Activated CD8-positive, alpha-beta memory T cell treated with anti-CD3 and anti-CD28 coated beads, Interleukin-2, amount 50 U/mL, for 48 hours (primary cell): ENCODE results near the gene XRCC1.
"Not testable (repeated sequence)": the region's sequence is repeated elsewhere in the genome, so short reads cannot be mapped to it uniquely, and the experiment has no call there.

Experiments used
- DNase-seq: peaks from one replicate; pipeline ENCODE4 v3.0.0-alpha.2; 2020

XRCC1 gene

DNA sequence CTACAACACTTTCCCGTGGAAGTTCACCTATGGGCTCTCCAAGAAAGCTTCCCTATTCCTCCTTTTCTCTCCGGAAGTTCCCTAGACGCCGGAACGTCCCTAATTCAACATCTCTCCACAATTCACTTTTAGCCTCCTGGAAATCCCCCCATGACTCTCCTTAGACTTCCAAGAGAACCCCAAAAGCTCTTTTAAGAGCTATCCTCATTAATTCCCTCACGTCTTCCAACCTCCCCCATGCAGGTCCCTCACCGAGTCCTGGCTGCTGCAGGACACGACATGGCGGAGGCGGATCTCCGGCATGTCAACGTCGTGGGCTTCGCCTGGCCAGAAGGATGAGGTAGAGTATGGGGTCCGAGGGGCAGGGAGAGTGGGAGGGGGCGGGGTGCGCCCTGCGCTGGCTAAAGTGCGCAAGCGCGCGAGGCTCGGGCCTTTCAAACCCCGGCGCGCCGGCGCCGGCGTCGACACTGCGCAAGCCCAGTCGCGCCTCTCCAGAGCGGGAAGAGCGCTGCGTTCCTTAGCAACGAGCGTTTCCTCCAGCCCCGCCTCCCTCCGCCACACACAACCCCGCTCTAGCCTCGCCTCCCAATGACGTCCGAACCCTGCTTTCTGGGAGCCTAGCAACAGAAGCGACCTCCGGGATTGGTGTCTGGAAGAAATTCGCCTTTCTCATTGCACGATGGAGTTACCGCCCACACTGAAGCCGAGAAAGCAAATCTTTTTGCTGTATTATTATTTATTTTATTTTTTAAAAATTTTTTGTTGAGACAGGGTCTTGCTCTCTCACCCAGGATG lies at the start of gene XRCC1, which contains the start of gene PINLYP:
XRCC1 (minus strand) TSS at position 372 of the 795 bp plus-strand sequence; CDS start at position 303, 69 bp downstream.
PINLYP (plus strand) TSS at position 646 of the 795 bp plus-strand sequence. CDS start 1,391 bp downstream, outside the sequence.
- DNase-seq: peak; percentile 96

DNA sequence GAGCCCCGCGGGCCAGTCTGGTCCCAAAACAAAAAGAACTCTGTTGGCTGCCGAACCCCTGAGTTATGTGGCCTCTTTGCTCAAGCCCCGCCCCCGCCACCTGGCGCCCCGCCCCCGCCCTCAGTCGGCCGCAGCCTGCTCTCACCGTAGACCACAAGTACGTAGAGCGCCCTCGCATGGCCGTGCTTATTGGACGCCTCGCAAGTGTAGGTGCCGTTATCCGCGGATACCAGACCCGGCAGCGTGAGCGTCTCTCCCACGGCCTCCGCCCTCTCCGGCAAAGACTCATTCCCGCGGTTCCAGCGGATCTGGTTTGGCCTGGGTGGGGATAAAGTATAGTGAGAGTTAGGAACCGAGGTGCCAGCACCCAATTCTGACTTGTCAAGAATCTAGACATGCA lies 49.6 kb upstream of the XRCC1 start:
- peak; percentile 92 for DNase-seq

DNA sequence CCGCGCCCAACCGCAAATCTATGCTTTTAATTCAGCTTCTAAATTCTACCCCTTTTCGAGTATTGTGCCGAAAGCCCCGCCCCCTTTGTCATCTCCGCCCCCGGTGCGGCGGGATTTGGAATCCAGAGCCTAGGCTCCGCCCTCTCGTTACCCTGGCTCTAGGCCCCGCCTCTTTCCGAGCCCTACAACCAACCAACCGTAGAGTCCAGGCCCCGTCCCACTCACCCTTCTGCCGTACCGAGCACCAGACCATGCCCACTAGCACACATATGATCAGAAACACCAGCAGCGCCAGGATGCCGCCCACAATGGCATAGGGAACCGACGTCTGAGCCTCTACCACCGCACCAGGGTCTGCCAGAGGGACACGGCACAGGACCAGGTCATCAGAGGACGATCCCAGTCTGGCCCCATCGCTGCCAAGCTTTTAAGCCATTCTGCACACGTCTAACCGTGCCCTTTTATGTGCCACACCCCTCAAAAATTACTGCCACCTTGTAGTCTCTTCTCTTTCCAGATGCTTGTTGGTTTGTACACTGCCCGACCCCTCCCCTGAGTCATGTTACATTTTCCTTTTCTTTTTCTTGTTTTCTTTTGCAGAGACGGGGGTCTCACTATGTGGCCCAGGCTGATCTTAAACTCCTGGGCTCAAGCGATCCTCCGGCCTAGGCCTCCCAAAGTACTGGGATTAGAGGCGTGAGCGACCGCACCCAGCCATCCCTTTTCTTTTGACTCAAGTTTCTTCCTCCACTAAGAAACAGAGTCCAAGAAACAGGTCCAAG lies 48.8 kb upstream of the XRCC1 start:
- no peak for DNase-seq

GRCh38 chr19:43622956-43623355 lies 47.6 kb upstream of the XRCC1 start:
- DNase-seq: no peak

DNA sequence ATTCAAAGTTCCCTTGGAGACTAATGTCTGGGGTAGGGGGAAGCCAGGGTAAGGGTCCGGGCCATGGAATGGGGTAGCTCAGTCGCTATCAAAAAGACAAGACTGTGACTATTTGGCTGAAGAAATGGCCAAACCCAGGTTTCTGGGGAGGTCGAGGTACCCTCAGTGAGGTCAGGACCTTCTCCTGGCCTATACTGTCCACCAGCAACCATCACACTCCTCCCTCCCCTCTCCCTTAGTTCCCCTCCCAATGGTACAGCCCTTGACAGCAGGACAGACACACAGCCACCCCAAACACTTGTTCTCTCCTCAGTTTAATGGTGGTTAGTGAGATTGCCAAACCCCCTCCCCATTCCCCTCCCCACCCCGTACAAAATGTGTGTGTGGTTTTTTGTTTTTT lies 46.7 kb upstream of the XRCC1 start:
- DNase-seq: no peak

- DNase-seq: peak; percentile 94
Observed at GRCh38 chr19:43620061-43621001, 45.0 kb upstream of the XRCC1 start.

DNA sequence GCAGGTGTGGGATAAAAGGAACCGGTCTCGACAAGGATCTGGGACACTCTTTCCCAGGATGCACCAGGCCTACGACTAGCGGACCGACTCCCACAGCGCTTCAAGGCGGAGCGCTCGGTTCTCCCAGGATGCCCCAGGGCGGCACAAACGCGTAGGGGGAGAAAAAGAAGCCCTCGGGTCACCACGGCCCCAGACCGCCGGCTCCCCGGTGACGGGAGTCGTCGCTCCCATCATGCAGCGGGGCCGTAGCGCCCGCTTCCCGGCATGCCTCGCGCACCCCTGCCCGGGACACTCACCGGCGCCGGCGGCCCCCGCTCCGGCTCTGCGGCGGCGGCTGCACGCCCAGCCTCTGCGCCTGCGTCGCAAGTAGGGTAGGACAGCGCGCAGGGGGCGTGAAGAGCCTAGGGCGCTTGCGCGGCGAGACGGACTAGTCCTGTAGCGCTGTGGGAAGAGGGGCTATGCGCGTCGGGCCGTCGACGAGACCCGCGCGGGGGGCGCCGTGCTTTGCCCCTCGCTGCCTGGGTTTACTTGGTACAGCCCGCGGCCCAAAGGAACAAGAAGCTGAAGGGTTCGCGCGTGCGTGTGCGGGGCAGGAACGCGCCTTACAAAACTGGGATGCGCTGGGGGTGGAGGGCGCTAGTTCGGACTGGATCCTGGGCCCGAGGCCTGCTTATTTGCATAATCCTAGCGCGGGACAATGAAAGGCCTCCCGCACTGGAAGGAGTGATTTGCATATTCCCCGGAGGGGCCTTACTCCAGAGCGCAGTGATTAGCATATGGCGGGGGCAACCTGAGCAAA lies 44.1 kb upstream of the XRCC1 start, which contains the start of gene ZNF428:
ZNF428 (minus strand) TSS at position 368 of the 799 bp plus-strand sequence. CDS start 5,325 bp downstream, outside the sequence.
- peak; percentile 92 for DNase-seq

DNA sequence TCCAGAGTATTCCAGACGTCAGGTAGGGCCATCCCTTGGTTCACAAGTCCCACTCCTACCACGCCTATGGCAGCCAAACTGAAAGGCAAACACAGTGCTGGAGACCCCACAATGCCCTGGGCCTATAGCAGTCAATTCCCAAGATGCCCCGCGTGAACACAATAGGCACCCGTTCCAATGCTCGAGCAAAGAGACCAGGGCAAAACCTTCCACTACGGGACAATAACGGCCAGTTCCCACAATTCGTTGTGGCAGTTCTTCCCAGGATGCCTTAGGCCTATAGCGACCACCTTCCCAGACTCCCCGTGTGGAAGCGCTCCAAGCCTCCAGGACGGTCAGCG lies 43.6 kb upstream of the XRCC1 start:
- DNase-seq: no peak

DNA sequence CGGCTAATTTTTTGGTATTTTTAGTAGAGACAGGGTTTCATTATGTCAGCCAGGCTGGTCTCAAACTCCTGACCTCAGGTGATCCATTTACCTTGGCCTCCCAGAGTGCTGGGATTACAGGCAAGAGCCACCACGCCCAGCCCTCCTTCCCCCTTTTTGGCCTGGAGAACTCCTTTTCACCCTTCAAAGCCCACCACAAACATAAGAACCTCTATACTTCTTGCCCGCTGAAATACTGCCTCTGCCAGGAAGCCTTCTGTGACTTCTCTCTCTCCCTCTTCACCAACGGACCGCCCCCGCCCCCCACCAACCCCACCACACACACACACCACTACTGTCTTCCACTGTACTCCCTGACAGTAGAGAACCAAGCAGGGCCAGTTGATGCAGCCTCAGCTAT lies 41.6 kb upstream of the XRCC1 start:
- no peak for DNase-seq

DNA sequence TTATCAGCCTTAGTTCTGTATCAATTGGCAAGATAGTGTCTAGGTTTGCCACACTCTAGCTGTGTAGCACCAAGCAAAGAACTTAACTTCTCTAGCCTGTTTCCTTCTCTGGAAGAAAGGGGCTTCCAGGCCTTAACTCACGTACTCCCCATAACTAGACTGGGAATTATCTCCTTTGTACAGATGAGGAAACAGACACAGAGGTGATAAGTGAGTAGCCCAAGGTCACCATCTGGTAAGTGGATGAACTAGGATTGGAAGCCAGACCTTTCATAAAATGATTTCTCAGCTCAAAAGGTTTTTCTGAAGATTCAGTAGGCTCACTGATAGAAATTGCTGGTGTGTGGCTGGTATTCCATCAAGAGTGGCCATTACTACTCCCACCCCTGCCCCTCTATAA lies 41.0 kb upstream of the XRCC1 start:
- DNase-seq: no peak

GRCh38 chr19:43612374-43612773 lies 37.0 kb upstream of the XRCC1 start:
- DNase-seq: no peak

GRCh38 chr19:43611788-43612187 lies 36.5 kb upstream of the XRCC1 start, which contains the start of gene SRRM5:
SRRM5 (plus strand) TSS chr19:43612088; CDS start chr19:43612122, 34 bp downstream.
- no peak for DNase-seq

GRCh38 chr19:43610493-43610892 lies 35.2 kb upstream of the XRCC1 start:
- DNase-seq: no peak

DNA sequence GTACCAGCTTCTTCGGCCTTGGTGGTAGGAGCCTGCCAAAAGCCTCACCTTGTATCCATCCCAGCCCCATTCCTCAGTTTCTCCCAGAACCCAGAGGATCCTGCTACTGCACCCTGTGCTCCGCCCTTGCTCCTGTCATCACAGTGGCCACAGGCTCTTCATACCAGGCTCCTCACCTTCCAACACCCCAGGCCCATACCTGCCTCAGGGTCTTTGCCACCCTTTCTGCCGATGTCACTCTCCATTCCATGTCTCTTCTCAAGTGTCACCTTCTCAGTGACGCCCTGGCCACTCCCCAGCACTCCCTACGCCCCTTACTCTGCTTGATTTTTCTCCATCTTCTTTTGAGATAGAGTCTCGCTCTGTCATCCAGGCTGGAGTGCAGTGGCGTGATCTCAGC lies 34.5 kb upstream of the XRCC1 start:
- DNase-seq: no peak

- no peak for DNase-seq
Observed at GRCh38 chr19:43607238-43608205, 32.2 kb upstream of the XRCC1 start.

GRCh38 chr19:43606569-43607229 lies 31.4 kb upstream of the XRCC1 start:
- DNase-seq: no peak

- no peak for DNase-seq
Observed at GRCh38 chr19:43605875-43606568, 30.7 kb upstream of the XRCC1 start.

DNA sequence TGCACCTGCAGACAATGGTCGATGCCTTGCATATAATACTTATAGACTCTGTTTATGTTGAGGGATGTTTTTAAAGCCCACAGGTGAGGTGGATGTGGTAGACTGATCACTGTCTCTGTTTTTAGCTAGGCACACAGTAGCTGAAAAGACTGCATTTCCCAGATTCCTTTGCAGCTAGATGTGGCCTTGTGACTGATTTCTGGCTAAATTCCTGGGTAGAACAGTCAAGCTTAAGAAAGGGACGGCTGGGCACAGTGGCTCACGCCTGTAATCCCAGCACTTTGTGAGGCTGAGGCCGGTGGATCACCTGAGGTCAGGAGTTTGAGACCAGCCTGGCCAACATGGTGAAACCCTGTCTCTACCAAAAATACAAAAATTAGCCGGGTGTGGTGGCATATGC lies 25.0 kb upstream of the XRCC1 start:
- not testable (repeated sequence) for DNase-seq

DNA sequence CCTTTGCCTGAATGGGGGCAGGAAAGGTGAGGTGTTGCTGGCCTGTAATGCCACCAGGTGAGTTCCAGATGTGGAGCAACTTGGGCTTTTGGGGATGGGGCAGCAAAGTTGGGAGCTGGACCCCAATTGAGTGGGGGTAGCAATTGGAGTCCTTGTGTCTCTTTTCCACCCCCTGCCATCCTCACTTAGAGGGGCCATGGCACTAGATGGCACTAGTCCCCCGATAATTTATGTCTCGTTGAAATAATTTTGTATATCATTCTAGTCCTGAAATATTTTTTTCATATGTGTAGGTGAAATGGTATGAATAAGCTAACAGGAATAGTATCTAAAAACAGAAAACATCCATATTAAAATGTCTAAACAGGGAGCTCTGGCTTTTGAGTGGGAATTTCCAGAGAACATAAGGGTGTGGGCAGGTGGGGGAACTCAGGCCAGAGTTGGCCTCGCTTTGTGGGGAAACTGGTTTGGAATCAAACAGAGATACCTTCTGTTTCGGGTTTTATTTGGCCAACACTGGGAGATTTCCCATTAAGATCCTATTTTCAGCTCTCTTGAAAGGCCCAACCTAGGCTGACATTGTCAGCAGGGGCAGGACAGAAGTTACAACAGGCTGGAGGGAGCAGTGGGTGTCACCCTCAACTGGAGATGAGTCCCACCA lies 24.4 kb upstream of the XRCC1 start:
- DNase-seq: no peak
